ENCODE measurements around the gene ANGPTL7.

Gene ANGPTL7

DNA sequence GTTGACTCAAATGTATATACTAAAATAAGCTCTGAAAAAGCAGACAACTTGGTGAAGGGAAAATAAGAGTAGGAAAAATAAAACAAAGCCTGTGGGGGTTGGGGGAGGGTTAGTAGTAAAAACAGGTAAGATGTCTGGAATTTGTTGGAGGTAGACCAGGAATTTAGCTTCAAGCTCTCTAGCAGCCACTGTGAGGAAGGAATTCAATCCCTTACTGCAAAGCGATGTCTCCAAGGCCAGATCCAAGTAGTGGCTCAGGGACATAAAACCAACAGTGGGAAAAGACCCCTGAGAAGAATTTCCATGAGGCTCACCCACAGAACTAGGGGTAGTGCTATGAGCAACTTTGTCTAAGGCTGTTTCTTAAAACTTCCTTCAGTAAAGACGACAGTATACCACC lies 7.8 kb downstream of the ANGPTL7 start:
- intact Hi-C loops (cut with DNase I) = no loop called here

DNA sequence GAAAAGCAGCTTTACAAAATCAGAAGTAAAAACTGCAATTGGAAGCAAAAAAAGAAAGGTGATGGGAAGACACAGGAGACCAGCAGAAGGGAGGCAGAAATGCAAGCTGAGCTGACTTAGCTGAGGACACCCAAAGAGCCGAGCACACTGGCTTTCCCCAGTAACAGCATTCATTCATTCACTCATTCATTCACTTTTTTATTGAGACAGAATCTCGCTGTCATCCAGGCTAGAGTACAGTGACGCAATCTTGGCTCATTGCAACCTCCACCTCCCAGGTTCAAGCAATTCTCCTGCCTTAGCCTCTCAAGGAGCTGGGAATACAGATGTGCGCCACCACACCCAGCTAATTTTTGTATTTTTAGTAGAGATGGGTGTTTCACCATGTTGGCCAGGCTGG lies 8.2 kb downstream of the ANGPTL7 start:
- intact Hi-C loops (cut with DNase I) = no loop called here

More for the DNA sequence above, 7.8 kb downstream of the ANGPTL7 start:
- no peak for DNase-seq

DNA sequence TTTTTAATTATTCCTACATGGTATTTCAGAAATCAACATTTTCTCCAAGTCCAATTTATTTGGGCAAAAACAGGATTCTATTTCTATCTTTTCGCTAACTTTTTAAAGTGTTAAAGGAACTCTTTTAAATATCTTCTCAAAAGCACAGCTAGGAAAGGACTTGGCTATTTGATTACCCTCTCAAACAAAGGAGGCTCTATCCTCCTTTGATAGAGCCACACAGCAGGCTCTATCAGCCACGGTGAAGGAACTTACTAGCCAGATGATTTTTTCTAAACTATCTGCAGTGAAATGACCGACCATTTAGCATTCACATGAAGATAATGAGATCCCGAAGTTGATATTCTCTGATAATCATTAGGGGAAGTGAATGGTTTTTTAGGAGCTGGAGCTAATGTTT lies 9.1 kb downstream of the ANGPTL7 start:
- no peak for DNase-seq
- intact Hi-C loops (cut with DNase I) = no loop called here

More for the DNA sequence above, 8.2 kb downstream of the ANGPTL7 start:
- no peak for DNase-seq

DNA sequence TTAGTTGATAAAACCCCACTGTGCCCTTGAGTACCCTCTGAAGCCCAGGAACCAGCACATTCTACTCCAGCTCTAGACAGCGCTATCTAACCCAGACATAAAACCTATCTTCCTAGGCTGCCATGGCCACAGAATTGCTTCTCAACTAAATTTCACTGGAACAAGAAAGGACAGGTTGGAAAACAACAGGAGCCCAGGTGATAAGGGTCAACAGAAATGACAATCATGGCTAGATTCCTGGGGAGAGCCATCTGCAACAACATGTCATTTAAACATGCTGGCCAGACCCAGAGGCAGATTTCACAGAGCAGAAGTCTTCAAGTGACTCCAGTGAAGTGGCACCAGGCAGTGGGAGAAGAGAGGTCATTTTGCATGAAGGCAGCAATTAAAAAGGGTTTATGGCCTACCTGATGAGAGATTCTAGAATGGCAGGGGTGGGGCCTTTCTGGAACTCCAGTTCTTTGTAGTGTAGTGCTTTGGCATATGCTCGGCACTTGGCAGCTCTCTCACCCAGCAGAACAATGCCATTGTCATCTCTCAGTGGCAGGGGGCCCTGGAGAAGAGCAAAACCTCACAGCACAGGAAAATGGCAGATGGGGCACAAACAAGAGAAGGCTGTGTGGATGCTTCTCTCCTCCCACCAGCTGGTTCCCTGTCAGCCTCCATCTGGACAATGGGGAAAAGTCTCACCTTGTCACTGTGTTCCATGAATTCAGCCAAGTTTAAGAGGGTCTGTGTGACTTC lies 9.9 kb downstream of the ANGPTL7 start:
- DNase-seq = peak in 36 of 42 donors; percentile 27 to 86 (median 61)
- intact Hi-C loops (cut with DNase I) = no loop called here

DNA sequence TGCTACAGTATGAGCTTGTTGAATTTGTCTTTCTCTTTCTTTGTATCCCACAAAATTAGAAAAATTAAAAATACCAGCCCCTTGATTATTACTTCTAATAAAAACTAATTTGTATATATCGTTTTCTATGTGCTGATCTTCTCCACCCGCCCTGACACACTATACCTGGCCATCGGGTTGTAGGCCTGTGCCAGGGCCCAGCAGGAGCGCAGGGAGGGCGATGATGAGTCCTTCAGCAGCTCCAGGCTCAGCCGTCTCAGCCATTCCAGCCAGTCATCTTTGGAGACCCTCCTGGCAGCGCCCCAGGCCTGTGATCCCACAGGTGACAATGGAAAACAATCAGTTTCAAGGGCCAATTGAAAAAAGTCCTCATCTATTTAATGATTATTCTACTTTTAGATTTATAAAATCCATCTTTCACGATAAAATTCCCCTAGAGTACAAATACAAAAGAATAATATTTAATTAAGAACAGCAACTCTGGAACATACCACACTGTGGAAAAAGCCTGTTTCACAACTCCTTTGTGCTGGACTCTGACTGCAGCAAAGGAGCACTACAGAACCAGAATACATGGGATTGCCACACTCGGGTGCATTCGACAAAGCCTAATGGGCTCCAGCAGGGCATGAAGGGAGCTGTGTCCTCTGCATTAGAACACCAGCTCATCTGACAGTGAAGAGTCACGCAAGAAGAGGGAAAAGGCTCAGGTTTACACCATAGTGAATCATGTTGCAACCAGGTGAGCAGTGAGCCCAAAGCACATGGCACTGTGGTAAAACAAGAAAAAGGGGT lies 15.4 kb downstream of the ANGPTL7 start:
- intact Hi-C loops (cut with DNase I) = no loop called here
- DNase-seq = peak in 1 of 42 donors; percentile 22

DNA sequence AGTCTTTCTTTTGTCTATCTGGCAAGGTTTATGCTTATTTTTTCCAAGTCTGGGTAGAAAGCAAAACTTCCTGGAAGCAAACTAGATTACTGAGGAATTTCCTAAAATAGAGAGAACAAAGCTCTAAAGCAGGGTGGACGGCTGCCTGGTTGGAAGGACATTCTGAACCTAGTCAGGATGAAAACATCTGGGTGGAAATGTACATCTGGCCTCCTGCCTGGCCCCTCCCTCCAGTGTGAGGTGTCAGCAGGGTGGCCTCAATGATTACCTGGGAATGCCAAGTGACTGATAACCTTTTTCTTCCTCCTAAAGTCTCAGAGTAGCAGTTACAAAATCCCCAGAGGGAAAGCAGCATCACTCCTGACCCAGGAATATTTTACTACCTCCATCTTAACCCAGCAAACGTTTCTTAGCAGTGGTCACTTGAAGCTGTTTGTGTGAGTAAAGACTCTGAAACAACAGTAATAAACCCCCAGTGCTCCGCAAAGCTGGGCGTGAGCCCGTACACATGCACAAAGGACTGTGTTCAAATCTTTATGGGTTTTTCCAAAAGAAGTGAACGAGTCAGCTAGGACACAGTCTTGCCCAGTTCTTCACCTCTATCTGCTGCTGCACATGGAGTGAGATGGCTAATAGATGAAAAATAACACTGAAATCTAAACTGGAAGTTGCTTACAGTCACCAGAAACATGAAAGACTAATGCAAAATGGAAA lies 18.9 kb downstream of the ANGPTL7 start:
- intact Hi-C loops (cut with DNase I) = no loop called here
- peak in 1 of 42 donors; percentile 32 for DNase-seq

DNA sequence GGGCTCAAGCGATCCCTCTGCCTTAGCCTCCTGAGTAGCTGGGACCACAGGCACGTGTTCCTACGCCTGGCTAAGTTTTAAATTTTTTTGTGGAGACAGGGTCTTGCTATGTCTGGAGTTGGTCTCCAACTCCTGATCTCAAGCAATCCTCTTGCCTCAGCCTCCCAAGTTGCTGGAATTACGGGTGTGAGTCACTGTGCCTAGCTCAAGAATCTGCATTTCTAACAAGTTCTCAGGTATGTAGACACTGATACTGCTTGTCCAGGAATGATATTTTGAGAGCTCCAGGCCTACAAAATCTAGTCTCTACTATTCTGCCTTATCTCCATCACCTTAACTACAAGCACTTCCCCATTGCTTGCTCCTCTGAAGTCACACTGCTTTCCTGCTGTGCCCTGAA lies 22.3 kb downstream of the ANGPTL7 start:
- DNase-seq = no peak
- intact Hi-C loops (cut with DNase I) = no loop called here

DNA sequence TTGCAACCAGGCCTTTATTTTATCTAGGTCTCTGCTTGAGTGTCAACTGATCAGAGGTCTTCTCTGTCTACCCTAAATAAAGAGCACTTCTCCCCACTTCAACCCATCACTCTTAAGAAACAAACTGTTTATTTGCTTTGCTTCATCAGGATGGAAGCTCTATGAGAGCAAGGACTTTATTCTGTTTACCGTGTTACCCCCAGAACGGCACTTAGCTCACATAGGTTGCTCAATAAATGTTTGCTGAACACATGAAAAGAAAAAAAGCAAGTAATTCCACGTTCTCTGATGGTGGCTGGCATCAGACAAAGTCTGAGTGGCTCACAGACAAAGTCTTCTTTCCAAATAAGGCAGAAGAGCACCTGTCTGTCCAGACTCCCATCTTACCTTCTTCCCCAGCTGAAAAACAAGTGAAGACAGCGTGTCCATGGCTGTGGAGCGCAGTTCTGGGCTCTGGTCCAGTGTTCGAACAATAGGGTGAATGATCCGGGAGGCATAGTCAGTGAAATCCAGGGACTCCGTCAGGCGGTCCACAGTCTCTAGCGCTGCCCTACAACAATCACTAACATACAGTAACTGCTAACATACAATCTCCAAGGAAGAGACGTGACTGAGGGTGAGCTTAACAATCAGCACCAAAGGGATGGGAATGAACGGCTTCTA lies 22.9 kb downstream of the ANGPTL7 start:
- intact Hi-C loops (cut with DNase I) = no loop called here
- DNase-seq = peak in 41 of 42 donors; percentile 50 to 89 (median 74)

DNA sequence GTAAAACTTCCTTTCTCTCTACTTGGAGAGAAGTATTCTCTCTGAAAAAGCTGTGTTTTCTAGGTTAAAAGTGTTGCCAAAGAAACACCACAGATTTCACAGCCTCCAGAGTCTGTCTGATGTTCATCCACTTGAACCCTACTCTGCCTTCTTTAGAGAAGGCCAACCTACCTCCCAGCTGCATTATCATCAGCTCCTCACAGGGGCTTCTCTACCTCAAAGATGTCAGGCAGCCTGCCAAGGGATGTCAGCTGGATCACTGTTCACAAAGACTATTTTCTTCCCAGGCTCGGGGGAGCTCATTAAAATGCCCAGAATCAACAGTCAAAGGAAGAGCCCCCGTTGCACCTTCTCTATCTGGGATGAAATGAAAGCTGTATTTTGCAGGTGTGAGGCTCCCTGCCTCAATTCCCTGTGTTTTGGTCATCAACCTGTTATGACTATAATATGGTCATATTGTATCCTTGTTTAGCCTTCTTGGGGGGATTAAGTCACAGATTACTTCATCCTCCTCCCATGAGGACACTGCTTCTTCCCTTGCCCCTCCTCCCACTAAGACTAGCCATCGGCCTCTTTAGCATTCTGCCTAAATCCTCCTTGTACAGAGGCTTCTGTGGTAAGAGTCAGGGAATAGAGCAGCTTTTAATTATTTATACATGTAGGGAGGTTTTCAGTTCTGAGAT lies 25.7 kb downstream of the ANGPTL7 start:
- DNase-seq = peak in 5 of 42 donors; percentile 6 to 35 (median 15)
- intact Hi-C loops (cut with DNase I) = no loop called here

DNA sequence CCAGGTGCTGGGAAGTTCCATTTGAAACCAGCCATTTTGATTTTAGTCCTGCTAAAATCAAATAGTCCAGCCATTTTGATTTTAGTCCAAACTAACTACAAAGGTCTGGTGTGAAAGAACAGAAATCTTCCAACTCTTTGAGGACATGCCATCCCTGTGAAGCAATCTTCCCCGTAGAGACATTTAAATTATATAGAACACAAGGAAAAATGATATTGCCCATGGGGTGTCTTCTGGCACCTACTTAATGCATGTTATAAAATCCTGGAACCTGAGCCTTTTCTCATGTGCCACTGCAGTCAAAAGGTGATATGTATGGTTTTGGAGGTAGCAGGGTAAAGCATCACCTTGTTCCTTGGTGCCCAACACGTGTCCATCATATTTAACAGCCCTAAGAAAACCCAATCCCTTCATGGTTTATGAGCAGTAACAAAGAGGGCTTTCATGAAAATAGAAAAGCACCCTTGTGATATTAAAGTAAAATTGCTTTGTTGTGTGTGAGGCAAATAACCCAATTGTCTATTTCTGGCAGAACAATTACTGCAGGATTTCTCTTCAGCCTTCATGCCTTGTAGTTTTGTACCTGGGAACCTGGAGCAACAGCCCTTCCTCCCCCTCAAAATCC lies 26.3 kb downstream of the ANGPTL7 start:
- DNase-seq = no peak
- intact Hi-C loops (cut with DNase I) = no loop called here

DNA sequence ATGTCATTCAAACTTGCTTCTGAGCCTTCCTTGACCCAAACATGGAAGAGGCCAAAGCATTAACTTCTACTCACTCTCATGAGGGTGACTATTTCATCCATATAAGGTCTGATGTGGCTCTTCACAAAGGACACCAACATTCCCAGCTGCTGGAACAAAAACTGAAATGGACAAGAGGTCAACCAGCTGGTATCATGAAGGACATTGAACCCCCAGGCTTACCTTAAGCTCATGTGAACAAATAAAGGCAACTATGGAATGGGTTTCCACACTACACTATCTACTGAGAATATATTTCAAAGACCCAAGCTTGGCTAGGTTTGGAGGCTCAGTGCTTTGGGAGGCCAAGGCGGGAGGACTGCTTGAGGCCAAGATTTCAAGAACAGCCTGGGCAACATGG lies 26.9 kb downstream of the ANGPTL7 start:
- no peak for DNase-seq
- intact Hi-C loops (cut with DNase I) = no loop called here

DNA sequence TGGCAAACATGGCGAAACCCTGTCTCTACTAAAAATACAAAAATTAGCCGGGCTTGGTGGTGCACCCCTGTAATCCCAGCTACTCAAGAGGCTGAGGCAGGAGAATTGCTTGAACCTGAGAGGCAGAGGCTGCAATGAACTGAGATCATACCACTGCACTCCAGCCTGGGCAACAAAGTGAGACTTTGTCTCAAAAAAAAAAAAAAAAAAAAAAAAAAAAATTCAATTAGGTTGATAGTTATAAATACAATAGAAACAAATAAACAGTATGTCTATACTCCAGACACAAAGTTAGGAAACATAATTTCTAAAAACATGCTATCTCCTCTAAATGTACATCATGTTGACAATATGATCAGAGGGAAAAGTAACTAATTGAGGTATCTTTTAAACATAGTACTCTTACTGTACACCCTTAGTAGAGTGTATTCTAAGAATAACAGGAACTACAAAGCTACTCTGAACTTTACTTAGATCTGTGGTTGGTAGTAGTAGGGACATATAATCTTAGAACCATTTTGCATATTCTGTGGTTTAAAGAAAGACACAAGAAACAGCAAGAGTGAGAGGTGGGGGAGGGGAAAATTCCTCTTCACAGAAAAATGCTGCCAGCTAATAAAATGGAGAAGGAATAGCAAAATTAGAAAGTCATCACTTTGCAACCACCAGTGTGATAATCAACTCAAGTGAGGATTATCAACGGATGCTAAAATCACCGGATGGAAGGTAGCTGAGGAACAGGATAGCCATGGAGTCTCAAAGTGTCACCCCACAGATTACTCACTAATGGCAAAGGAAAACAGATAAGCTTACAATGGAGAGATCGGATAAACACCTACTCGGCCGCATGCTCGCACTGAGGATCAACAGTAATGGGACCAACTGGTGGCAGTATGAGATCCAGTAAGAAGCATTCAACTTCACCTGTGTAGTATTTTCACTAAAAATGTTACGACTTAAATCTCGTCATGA lies 38.2 kb downstream of the ANGPTL7 start:
- intact Hi-C loops (cut with DNase I) = no loop called here
- DNase-seq = no peak

DNA sequence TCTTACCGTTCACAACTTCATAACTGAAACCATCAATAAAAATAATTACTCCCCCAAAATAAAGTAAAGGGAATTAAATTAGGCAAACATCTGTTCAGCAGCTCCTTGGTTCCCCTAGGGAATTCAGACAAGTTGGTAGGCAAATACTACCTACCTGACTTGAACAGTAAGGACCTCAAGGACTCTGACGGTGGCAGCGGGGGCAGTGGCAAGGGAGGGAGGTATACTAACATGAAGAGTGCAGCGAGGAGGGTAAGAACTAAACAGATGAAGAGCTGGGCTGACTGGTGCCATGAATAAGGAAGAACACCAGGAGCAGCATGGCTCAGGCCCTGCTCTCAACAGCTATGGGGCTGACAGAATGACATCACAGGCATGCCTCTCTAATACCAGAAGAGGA lies 40.0 kb downstream of the ANGPTL7 start:
- DNase-seq = no peak
- intact Hi-C loops (cut with DNase I) = no loop called here

DNA sequence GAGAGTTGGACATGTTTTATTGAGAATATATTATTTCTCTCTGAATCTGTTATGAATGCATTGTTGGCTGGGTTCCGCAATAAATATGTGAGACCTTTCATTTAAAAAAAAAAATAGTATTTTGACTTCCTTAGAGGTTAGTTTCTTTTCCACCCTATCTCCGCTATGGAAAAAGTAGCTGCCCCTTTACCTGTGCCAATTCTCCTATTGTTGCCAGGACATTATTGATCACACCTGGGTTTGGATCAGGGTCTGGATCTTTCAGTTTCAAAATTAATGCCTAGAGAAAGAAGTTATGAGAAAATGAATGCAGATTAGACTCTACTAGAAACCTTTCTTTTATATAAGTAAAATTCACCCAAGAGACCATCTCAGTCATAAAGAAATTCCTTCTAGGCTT lies 44.1 kb downstream of the ANGPTL7 start:
- intact Hi-C loops (cut with DNase I) = no loop called here
- DNase-seq = no peak

DNA sequence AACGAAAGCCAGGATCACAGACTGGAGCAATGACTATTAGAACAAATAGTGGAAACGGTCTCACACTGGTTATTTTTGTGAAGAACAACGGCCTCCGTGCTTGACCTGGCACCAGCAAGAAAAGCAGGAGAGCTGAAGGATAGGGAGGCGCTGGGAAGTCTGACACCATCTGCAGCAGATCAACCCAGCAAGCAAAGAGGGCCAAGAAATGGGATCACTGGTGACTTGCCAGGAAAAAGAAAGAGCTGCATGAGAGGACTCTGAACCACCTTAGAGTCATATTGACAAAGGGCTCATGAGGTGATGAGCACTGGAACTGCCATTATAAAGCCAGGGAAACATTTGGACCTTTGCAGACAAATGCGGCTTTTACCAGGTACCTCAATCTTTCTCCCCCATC lies 48.2 kb downstream of the ANGPTL7 start:
- intact Hi-C loops (cut with DNase I) = no loop called here
- no peak for DNase-seq

DNA sequence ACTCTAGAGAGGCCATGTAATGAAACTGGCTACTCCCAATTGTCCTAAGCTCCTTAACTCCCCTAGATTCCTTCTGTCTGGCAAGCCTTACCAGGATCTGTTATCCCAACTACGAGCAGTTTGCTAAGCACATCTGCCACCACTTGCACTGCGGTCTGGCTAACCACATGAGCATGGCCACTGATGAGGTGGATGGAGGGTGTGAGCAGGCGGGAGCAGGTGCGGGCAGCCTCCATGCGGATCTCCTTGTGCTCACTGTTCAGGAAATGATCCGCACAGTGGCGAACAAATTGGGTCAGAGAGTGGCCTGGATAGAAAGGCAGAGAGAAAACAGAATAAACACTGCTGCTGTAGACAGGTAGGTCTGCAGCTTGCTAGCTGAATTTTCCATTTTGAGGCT lies 49.2 kb downstream of the ANGPTL7 start:
- intact Hi-C loops (cut with DNase I) = no loop called here
- DNase-seq = no peak

DNA sequence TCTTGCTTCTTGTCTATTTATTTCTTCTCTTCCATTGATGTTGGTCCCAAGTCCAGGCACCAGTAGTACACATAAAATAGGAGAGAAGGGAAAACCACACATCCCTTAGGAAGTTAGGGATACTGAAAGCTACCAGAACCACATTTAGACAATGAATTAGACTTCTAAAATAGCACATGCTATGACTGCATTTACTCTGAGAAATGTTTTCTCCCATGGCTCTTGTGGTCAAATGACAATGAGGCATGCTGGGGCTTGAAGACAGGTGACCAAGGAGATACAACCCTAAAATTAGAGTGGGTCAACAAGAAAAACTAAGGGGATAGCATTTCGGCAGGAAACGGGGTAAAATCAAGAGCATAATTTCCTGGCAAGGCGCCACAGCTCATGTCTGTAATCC lies 56.1 kb downstream of the ANGPTL7 start:
- intact Hi-C loops (cut with DNase I) = no loop called here
- DNase-seq = no peak

All from head of caudate nucleus (tissue), 42 donors.